Subcutaneous preadipocyte (primary cell): ENCODE measurements around the gene PTPRC. TPM values are rescaled to one million over a fixed set of nuclear protein-coding genes. Genes with fewer than 3 reads are reported as not detected.

ENCODE experiments used
- total RNA-seq: library from RNA; depleted of rRNA; stranded (reverse); fragments of >200 nt; gene quantifications from 2 replicates; pipeline ENCODE4 v1.2.3, GENCODE V29; 2012

Gene PTPRC, protein sequence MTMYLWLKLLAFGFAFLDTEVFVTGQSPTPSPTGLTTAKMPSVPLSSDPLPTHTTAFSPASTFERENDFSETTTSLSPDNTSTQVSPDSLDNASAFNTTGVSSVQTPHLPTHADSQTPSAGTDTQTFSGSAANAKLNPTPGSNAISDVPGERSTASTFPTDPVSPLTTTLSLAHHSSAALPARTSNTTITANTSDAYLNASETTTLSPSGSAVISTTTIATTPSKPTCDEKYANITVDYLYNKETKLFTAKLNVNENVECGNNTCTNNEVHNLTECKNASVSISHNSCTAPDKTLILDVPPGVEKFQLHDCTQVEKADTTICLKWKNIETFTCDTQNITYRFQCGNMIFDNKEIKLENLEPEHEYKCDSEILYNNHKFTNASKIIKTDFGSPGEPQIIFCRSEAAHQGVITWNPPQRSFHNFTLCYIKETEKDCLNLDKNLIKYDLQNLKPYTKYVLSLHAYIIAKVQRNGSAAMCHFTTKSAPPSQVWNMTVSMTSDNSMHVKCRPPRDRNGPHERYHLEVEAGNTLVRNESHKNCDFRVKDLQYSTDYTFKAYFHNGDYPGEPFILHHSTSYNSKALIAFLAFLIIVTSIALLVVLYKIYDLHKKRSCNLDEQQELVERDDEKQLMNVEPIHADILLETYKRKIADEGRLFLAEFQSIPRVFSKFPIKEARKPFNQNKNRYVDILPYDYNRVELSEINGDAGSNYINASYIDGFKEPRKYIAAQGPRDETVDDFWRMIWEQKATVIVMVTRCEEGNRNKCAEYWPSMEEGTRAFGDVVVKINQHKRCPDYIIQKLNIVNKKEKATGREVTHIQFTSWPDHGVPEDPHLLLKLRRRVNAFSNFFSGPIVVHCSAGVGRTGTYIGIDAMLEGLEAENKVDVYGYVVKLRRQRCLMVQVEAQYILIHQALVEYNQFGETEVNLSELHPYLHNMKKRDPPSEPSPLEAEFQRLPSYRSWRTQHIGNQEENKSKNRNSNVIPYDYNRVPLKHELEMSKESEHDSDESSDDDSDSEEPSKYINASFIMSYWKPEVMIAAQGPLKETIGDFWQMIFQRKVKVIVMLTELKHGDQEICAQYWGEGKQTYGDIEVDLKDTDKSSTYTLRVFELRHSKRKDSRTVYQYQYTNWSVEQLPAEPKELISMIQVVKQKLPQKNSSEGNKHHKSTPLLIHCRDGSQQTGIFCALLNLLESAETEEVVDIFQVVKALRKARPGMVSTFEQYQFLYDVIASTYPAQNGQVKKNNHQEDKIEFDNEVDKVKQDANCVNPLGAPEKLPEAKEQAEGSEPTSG (N-terminal part only)
- total RNA-seq, result not detected in 2 replicates

GRCh38 chr1:198638894-198639635 lies at the start of gene PTPRC:
Gene PTPRC, plus strand, starts transcription at chr1:198639040. Its CDS starts 229 bp downstream, at chr1:198639269.

Other genes starting within 250 kb of the PTPRC start
- gene ATP6V1G3, start 98.4 kb upstream of the PTPRC start, total RNA-seq, result not detected in 2 replicates